GM13976 (cell line): ENCODE results near the gene PLIN3.
"Not testable (repeated sequence)": the region's sequence is repeated elsewhere in the genome, so short reads cannot be mapped to it uniquely, and the experiment has no call there.

Source experiments
- DNase-seq: peaks from one replicate; pipeline ENCODE4 v3.0.0; 2012; ENCODE audit warnings: low spot score
- in situ Hi-C: fragments of 300-500 bp; cut with MboI; formaldehyde crosslinking; loops from one replicate; pipeline ENCODE4 v1.12.0; 2022; ENCODE audit warnings: low sequenced_read_pairs, mixed read lengths, inconsistent platforms; ENCODE audit not compliant: unreplicated experiment
- TF ChIP-seq, protein P1 (sequence below): IDR thresholded peaks from 2 replicates; pipeline ENCODE4 v1.5.1; 2012; ENCODE audit warnings: borderline replicate concordance, mild to moderate bottlenecking; ENCODE audit not compliant: insufficient read depth; ENCODE audit errors: extremely low read depth, missing control alignments, control extremely low read depth

The PLIN3 gene

DNA sequence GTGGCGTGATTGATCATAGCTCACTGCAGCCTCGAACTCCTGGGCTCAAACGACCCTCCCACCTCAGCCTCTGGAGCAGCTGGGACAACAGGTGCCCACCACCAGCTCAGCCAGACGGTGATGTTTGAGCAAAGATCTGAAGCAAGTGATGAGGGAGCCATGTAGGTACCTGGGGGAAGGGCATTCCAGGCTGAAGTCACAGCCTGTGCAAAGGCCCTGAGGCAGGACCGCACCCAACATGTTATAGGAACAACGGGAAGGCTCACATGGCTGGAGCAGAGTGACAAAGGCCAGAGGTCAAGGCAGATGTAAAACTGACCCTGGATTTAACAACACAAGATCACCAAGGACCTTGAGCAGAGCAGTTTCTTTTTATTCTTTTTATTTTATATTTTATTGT lies 61.1 kb downstream of the PLIN3 start:
- in situ Hi-C loops, result loop anchor here (10.0 kb wide), 2 partner anchors 108 to 228 kb away; no protein-coding TSS in a partner anchor
- TF ChIP-seq, protein P1, sequence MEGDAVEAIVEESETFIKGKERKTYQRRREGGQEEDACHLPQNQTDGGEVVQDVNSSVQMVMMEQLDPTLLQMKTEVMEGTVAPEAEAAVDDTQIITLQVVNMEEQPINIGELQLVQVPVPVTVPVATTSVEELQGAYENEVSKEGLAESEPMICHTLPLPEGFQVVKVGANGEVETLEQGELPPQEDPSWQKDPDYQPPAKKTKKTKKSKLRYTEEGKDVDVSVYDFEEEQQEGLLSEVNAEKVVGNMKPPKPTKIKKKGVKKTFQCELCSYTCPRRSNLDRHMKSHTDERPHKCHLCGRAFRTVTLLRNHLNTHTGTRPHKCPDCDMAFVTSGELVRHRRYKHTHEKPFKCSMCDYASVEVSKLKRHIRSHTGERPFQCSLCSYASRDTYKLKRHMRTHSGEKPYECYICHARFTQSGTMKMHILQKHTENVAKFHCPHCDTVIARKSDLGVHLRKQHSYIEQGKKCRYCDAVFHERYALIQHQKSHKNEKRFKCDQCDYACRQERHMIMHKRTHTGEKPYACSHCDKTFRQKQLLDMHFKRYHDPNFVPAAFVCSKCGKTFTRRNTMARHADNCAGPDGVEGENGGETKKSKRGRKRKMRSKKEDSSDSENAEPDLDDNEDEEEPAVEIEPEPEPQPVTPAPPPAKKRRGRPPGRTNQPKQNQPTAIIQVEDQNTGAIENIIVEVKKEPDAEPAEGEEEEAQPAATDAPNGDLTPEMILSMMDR, result no peak
- no peak for DNase-seq

DNA sequence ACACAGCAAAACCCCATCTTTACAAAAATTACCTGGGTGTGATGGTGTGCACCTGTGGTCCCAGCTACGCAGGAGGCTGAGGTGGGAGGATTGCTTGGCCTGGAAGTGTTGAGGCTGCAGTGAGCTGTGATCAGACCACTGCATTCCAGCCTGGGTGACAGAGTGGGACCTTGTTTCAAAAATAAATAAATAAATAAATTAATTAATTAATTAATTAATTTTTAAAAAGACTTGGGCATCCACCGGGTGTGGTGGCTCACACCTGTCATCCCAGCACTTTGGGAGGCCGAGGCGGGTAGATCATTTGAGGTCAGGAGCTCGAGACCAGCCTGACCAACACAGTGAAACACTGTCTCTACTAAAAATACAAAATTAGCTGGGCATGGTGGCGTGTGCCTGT lies 62.3 kb downstream of the PLIN3 start:
- in situ Hi-C loops, result loop anchor here (10.0 kb wide), 2 partner anchors 110 to 230 kb away; no protein-coding TSS in a partner anchor
- DNase-seq, result not testable (repeated sequence)

DNA sequence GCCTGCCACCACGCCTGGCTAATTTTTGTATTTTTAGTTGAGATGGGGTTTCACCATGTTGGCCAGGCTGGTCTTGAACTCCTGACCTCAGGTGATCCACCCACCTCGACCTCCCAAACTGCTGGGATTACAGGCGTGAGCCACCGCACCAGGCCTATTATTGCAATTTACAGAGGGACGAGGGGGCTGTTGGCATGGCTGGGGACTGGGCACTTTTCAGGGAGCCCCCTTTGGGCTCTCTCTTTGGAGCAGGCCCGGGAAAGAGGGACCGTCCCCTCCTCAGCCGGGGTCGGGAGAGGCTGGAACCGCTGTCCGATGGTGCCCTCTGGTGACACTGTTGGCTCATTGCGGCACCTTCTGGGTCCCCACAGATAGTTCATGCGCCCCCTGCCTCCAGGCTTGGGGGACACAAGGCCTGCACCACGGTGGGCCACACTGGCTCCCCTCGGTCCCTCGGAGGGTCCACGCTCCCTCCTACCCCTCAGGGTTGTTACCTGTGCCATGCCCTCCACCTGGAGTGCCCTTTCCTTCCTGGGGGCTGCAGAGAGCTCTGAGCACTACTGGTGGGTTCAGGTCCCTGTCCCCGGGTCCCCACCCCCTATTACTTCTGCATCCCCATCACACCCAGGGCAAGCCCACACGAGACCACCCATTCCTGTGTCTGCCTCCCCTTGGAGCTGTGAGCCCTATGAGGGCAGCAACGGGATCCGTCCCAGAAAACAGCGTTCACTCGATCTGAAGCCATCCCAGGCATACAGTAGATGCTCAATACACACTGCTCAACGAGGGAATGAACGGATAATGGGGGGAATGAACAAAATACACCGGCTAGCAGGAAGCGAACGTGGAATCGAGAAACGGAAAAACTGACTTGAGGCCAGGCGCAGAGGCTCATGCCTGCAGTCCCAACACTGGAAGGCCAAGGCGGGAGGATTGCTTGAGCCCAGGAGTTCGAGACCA lies 63.5 kb downstream of the PLIN3 start:
- DNase-seq, result peak; percentile 84

DNA sequence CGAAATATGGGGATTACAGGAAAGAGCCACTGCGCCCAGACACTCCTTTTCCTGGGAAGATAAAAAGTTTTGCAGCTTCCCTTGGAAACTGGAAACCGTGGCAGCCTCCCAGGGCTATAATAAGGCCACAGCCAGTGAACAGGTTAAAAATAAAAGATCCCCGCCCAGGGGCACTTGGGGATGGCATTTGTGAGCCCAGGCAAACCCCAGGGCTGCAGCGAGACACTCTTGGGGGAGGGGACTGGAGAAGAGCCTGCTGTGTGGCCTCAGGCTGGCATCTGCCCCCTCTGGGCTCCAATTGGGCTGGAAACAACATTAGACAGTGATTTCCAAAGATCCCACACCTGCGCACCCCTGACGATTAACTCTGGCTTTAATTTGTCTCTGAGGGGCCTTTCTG lies 64.8 kb downstream of the PLIN3 start:
- in situ Hi-C loops, result loop anchor here (10.0 kb wide), 2 partner anchors 112 to 232 kb away; no protein-coding TSS in a partner anchor
- DNase-seq, result no peak
- TF ChIP-seq, protein P1, result no peak

More for the DNA sequence above, 63.5 kb downstream of the PLIN3 start:
- TF ChIP-seq, protein P1, result peak; percentile 91
- in situ Hi-C loops, result loop anchor here (10.0 kb wide), 2 partner anchors 111 to 231 kb away; no protein-coding TSS in a partner anchor

DNA sequence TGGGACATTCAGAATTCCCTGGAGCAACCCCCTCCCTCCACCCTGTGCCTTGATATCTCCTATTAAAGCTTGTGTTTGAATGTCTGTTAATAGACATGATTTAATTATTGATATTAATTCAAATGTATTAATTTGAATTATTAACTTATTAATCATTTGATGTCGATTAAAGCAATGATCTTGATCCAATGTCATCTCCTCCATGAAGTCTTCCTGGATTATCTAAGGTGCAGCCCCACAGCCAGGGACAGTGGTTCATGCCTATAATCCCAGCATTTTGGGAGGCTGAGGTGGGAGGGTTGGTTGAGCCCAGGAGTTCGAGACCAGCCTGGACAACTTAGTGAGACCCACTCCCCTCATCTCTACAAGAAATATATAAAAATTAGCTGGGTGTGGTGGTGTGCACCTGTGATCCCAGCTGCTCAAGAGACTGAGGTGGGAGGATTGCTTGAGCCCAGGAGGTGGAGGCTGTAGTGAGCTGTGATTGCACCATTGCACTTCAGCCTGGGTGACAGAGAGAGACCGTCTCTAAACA lies 66.3 kb downstream of the PLIN3 start:
- in situ Hi-C loops, result loop anchor here (10.0 kb wide), 2 partner anchors 114 to 234 kb away; no protein-coding TSS in a partner anchor
- TF ChIP-seq, protein P1, result no peak
- no peak for DNase-seq

DNA sequence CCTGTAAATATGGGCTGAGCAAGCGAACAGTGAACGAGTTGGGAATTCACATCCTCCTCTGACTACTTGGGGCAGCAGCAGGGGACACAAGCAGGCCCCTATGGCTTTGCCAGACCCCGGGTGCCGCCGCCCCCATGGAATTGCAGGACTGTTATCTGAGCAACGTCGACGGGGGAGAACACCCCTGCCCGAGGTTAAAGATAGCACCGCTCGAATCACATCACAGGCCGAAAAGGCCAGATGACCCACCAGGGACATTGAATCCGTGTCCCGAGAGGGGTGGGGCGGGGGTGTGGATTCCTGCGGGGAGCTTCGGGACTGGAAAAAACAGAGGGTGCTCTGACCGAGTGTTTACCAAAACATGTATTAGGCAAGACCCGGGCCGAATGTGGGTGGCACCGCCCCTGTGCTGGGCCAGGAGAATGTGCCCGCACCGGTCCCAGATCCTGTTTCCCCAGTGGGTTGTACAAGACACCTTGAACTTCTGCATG lies 66.8 kb downstream of the PLIN3 start:
- in situ Hi-C loops, result loop anchor here (10.0 kb wide), 2 partner anchors 114 to 234 kb away; no protein-coding TSS in a partner anchor
- no peak for DNase-seq
- TF ChIP-seq, protein P1, result no peak
